PC-3 (cell line): ENCODE data around the gene CRIM1. TPM values are rescaled to one million over a fixed set of nuclear protein-coding genes. Genes with fewer than 3 reads are reported as not detected.

Experiments used
- ATAC-seq: fragments of 200-7000 bp; cut with Tn5 transposase; 2 replicates; pipeline ENCODE4 v1.9.1; 2020; ENCODE audit warnings: mild to moderate bottlenecking, moderate library complexity
- BruUV-seq: library from RNA; stranded (reverse); fragments of 400-500 nt; replicated peaks from 2 replicates; lab custom pipeline; 2021; lab: Mats Ljungman, UMichigan
- CTCF ChIA-PET: fragments of 300-600 bp; sonication (Branson Sonifier 250); formaldehyde crosslinking; loops from one replicate; lab custom pipeline; 2022; ENCODE audit warnings: antibody characterized with exemption; lab: Charles Lee
- POLR2A ChIA-PET: fragments of 300-600 bp; sonication (Branson Sonifier 250); formaldehyde crosslinking; loops from one replicate; lab custom pipeline; 2022; ENCODE audit warnings: antibody characterized with exemption; ENCODE audit not compliant: unreplicated experiment; lab: Charles Lee
- DNase-seq: peaks from one replicate; pipeline ENCODE4 v3.0.0-alpha.2; 2015
- H2AFZ ChIP-seq: fragments of 300-600 bp; sonication (generic); 2 replicates; pipeline ENCODE4 v1.6.0; 2016; ENCODE audit warnings: antibody characterized with exemption, low read length
- H3F3A ChIP-seq: fragments of 300-600 bp; sonication (generic); one replicate; pipeline ENCODE4 v1.6.0; 2017; ENCODE audit warnings: antibody characterized with exemption, low read length, control low read depth, mild to moderate bottlenecking; ENCODE audit not compliant: unreplicated experiment
- H3K27ac ChIP-seq: fragments of 300-600 bp; sonication (generic); 2 replicates; pipeline ENCODE4 v1.5.1; 2016; ENCODE audit warnings: mild to moderate bottlenecking, low read length
- H3K27me3 ChIP-seq: fragments of 300-600 bp; sonication (generic); 2 replicates; pipeline ENCODE4 v1.6.1; 2016; ENCODE audit warnings: low read length, mixed read lengths
- H3K36me3 ChIP-seq: fragments of 300-600 bp; sonication (generic); 2 replicates; pipeline ENCODE4 v1.6.1; 2016; ENCODE audit warnings: low read depth, mixed run types, low read length, mixed read lengths
- H3K4me1 ChIP-seq: fragments of 300-600 bp; sonication (generic); 2 replicates; pipeline ENCODE4 v1.5.1; 2016; ENCODE audit warnings: low read length; ENCODE audit not compliant: insufficient read depth
- H3K4me2 ChIP-seq: fragments of 300-600 bp; sonication (generic); 2 replicates; pipeline ENCODE4 v1.6.0; 2016; ENCODE audit warnings: low read length
- H3K4me3 ChIP-seq: fragments of 300-600 bp; sonication (generic); 2 replicates; pipeline ENCODE4 v1.5.1; 2016; ENCODE audit warnings: mild to moderate bottlenecking, low read length, mixed read lengths
- H3K79me2 ChIP-seq: fragments of 300-600 bp; sonication (generic); 2 replicates; pipeline ENCODE4 v1.6.1; 2017; ENCODE audit warnings: low read length, mixed read lengths
- H3K9ac ChIP-seq: fragments of 300-600 bp; sonication (generic); 2 replicates; pipeline ENCODE4 v1.6.0; 2016; ENCODE audit warnings: mild to moderate bottlenecking, low read length
- H3K9me2 ChIP-seq: fragments of 300-600 bp; sonication (generic); replicated peaks from 2 replicates; pipeline ENCODE4 v1.6.1; 2016; ENCODE audit warnings: mixed run types, low read length, mixed read lengths
- H3K9me3 ChIP-seq: fragments of 300-600 bp; sonication (generic); 2 replicates; pipeline ENCODE4 v1.6.1; 2016; ENCODE audit warnings: low read length, mixed read lengths
- H4K20me1 ChIP-seq: fragments of 300-600 bp; sonication (generic); 2 replicates; pipeline ENCODE4 v1.6.1; 2016; ENCODE audit warnings: low read length, mixed read lengths
- EZH2 ChIP-seq: fragments of 300-600 bp; sonication (generic); IDR thresholded peaks from one replicate; pipeline ENCODE4 v1.6.1; 2017; ENCODE audit warnings: antibody characterized with exemption, mild to moderate bottlenecking, low read length; ENCODE audit not compliant: unreplicated experiment
- EZH2phosphoT487 ChIP-seq: fragments of 300-600 bp; sonication (generic); IDR thresholded peaks from 2 replicates; pipeline ENCODE4 v1.6.1; 2018; ENCODE audit warnings: mild to moderate bottlenecking, antibody characterized with exemption, low read length, borderline replicate concordance
- intact Hi-C: fragments of 100-400 bp; cut with micrococcal nuclease; formaldehyde crosslinking; loops from 2 replicates; pipeline ENCODE4 v1.9.0; 2023
- total RNA-seq: library from RNA; depleted of rRNA; stranded (reverse); fragments of >200 nt; gene quantifications from 2 replicates; pipeline ENCODE4 v1.2.3, GENCODE V29; 2014
- TF ChIP-seq, protein P1 (sequence below): fragments of 300-600 bp; sonication (generic); conservative IDR thresholded peaks from 2 replicates; pipeline ENCODE4 v1.5.1; 2017; ENCODE audit warnings: antibody characterized with exemption, low read depth, mild to moderate bottlenecking, low read length

The CRIM1 gene
- total RNA-seq, 1 experiment from 2014 or later = 70.7 TPM

DNA sequence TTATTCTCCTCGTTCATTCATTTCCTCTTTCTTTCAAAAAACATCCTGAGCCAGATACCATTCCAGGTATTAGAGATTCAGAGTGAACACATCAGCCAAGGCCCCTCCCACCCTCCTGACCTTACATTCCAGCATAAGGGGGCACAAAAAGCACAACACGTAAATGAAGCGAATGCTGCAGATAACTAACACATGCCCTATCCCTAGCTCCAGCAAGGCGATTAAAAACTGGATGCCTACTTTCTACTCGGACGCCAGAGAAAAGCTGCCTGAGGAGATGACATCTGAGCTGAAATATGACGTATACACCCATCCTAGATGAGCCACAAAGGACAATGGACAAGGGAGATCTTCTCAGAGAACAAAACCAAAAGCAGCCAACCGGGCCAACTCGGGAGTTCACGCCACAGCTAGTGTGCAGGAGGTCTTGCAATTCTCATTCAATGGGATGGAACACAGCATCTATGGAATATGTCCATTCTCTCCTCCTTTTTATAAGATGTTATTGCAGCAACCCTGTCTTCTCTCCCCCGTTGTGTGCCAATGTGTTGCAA, 208.9 kb downstream of the CRIM1 start:
- no peaks in the 10 kb centered on the region for H3K9me2 ChIP-seq
- H3K9ac ChIP-seq = no peak overlapping the region
- peak overlapping the region; percentile 3; the same call in 1 of the 2 replicates for H3K4me2 ChIP-seq
- H2AFZ ChIP-seq = no peak overlapping the region
- H3K4me1 ChIP-seq = peaks cover 89% of the 10 kb centered on the region
- intact Hi-C loops = no loop called here
- no TSS peak for BruUV-seq
- TF ChIP-seq, protein P1, sequence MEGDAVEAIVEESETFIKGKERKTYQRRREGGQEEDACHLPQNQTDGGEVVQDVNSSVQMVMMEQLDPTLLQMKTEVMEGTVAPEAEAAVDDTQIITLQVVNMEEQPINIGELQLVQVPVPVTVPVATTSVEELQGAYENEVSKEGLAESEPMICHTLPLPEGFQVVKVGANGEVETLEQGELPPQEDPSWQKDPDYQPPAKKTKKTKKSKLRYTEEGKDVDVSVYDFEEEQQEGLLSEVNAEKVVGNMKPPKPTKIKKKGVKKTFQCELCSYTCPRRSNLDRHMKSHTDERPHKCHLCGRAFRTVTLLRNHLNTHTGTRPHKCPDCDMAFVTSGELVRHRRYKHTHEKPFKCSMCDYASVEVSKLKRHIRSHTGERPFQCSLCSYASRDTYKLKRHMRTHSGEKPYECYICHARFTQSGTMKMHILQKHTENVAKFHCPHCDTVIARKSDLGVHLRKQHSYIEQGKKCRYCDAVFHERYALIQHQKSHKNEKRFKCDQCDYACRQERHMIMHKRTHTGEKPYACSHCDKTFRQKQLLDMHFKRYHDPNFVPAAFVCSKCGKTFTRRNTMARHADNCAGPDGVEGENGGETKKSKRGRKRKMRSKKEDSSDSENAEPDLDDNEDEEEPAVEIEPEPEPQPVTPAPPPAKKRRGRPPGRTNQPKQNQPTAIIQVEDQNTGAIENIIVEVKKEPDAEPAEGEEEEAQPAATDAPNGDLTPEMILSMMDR = no peak
- TF ChIP-seq EZH2 (no peak), EZH2phosphoT487 (no peak)
- ChIA-PET POLR2A (interaction anchor here (0.7 kb wide), 1 partner anchor 77 kb away, joined by 3 read pairs; no protein-coding TSS in a partner anchor), CTCF (no interaction called here)
- peaks cover 21% of the 10 kb centered on the region for H3F3A ChIP-seq
- no peaks in the 10 kb centered on the region for H3K9me3 ChIP-seq
- no peaks in the 10 kb centered on the region for H4K20me1 ChIP-seq
- DNase-seq = no peak
- H3K27me3 ChIP-seq = no peaks in the 10 kb centered on the region
- peak overlapping the region; percentile 93 for H3K27ac ChIP-seq
- ATAC-seq = no peak
- H3K36me3 ChIP-seq = peaks cover 26% of the 10 kb centered on the region
- peaks cover 64% of the 10 kb centered on the region for H3K79me2 ChIP-seq
- no peak overlapping the region for H3K4me3 ChIP-seq

DNA sequence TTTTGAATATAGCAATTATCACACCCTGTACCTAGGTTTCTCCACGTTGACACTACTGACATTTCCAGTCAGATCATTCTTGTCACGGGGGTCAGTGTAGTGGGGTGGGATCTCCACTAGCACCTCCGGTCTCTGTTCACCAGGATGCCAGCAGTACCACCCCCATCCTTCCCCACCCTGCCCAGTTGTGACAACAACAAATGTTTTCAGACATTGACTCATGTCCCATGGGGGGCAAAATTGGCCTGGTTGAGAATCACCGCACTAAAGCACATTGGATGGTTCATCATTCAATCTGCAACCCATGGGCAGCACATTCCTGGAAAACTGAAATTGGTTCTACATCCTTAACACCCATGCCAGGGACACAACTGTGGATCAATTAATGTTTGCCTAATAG, 210.1 kb downstream of the CRIM1 start:
- H3K9ac ChIP-seq = no peak overlapping the region
- H2AFZ ChIP-seq = no peak overlapping the region
- no peak overlapping the region; the same call in 1 of the 2 replicates for H3K27ac ChIP-seq
- ATAC-seq (no peak), DNase-seq (no peak)
- peaks cover 88% of the 10 kb centered on the region for H3K4me1 ChIP-seq
- intact Hi-C loops = loop anchor here (5.0 kb wide), 1 partner anchor 208 kb away; the partner anchor contains the start of gene CRIM1
- peaks cover 18% of the 10 kb centered on the region for H3K36me3 ChIP-seq
- no peak overlapping the region for H3K4me3 ChIP-seq
- TF ChIP-seq, protein P1 = no peak
- no peak for TF ChIP-seq EZH2phosphoT487
- TF ChIP-seq EZH2 = no peak
- no peaks in the 10 kb centered on the region for H3K9me3 ChIP-seq
- peaks cover 25% of the 10 kb centered on the region for H3F3A ChIP-seq
- no peaks in the 10 kb centered on the region for H3K27me3 ChIP-seq
- BruUV-seq = no TSS peak
- H3K9me2 ChIP-seq = no peaks in the 10 kb centered on the region
- ChIA-PET POLR2A (no interaction called here), CTCF (no interaction called here)
- no peaks in the 10 kb centered on the region for H4K20me1 ChIP-seq
- no peak overlapping the region for H3K4me2 ChIP-seq
- H3K79me2 ChIP-seq = peaks cover 56% of the 10 kb centered on the region

DNA sequence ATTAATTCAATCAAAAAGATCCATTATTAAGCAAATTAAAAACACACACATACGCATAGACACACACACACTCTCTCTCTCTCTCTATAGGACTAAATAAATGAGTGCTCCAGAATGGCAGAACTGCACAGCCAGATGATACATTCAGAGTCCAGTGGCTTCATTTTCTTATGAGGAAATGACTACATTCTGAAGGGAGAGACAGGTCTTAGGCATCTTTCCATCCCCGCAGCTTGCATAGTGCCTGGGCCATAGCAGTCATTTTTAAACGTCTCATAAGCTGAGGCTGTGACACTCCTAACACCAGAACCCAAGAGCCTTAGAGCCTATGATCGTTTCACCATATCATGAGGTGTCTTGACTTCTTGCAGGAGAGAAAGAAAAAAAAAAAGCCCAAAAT, 211.3 kb downstream of the CRIM1 start:
- ChIA-PET CTCF (no interaction called here), POLR2A (interaction anchor here (0.6 kb wide), 1 partner anchor 26 kb away, joined by 10 read pairs; no protein-coding TSS in a partner anchor)
- peaks cover 19% of the 10 kb centered on the region for H3K36me3 ChIP-seq
- peaks cover 64% of the 10 kb centered on the region for H3K79me2 ChIP-seq
- ATAC-seq (no peak), DNase-seq (peak; percentile 21)
- intact Hi-C loops = loop anchor here (5.0 kb wide), 1 partner anchor 210 kb away; the partner anchor contains the start of gene CRIM1
- no peaks in the 10 kb centered on the region for H3K9me3 ChIP-seq
- no peak overlapping the region for H2AFZ ChIP-seq
- peak overlapping the region; percentile 82; the same call in 1 of the 2 replicates for H3K4me2 ChIP-seq
- TF ChIP-seq, protein P1 = no peak
- TF ChIP-seq EZH2 = no peak
- no peak for TF ChIP-seq EZH2phosphoT487
- no peaks in the 10 kb centered on the region for H4K20me1 ChIP-seq
- peak overlapping the region; percentile 99 for H3K27ac ChIP-seq
- no peaks in the 10 kb centered on the region for H3K9me2 ChIP-seq
- H3K27me3 ChIP-seq = no peaks in the 10 kb centered on the region
- no TSS peak for BruUV-seq
- no peak overlapping the region for H3K4me3 ChIP-seq
- peaks cover 25% of the 10 kb centered on the region for H3F3A ChIP-seq
- H3K9ac ChIP-seq = peak overlapping the region; percentile 86
- H3K4me1 ChIP-seq = peaks cover 86% of the 10 kb centered on the region
